IMR-90 (cell line): ENCODE measurements around the gene MAGI2. TPM values are rescaled to one million over a fixed set of nuclear protein-coding genes. Genes with fewer than 3 reads are reported as not detected.

ENCODE experiments used
- ATAC-seq: fragments of 200-7000 bp; cut with Tn5 transposase; 2 replicates; pipeline ENCODE4 v1.9.1; 2020; ENCODE audit warnings: low read depth, mild to moderate bottlenecking, moderate library complexity
- BruUV-seq: library from RNA; stranded (reverse); fragments of 400-500 nt; replicated peaks from 2 replicates; lab custom pipeline; 2021; lab: Mats Ljungman, UMichigan
- CTCF ChIA-PET: fragments of 300-600 bp; formaldehyde crosslinking; extraction: SDS; loops from one replicate; lab custom pipeline; 2021; ENCODE audit warnings: antibody characterized with exemption; lab: Yijun Ruan, JAX
- POLR2A ChIA-PET: fragments of 300-600 bp; sonication (Branson Sonifier 250); formaldehyde crosslinking; loops from one replicate; lab custom pipeline; 2022; ENCODE audit warnings: antibody characterized with exemption; ENCODE audit not compliant: unreplicated experiment; lab: Charles Lee
- DNase-seq: peaks from one replicate; pipeline ENCODE4 v3.0.0; 2013
- H2AFZ ChIP-seq: replicated peaks from 2 replicates; pipeline ENCODE3; 2013; ENCODE audit warnings: low read length, mild to moderate bottlenecking; ENCODE audit not compliant: poor library complexity
- H2AK5ac ChIP-seq: 2 replicates; pipeline ENCODE4 v1.6.1; 2013; ENCODE audit warnings: low read depth, low read length, inconsistent platforms
- H2AK9ac ChIP-seq: replicated peaks from 2 replicates; pipeline ENCODE3; 2013; ENCODE audit warnings: mild to moderate bottlenecking, low read depth, low read length, moderate library complexity; ENCODE audit not compliant: poor library complexity
- H2BK120ac ChIP-seq: 2 replicates; pipeline ENCODE4 v1.6.1; 2013; ENCODE audit warnings: low read depth, low read length, inconsistent platforms
- H2BK15ac ChIP-seq: 3 replicates; pipeline ENCODE4 v1.6.1; 2013; ENCODE audit warnings: low read depth, low read length, inconsistent platforms
- H2BK20ac ChIP-seq: 2 replicates; pipeline ENCODE4 v1.6.1; 2013; ENCODE audit warnings: low read depth, mild to moderate bottlenecking, inconsistent platforms, low read length, moderate library complexity
- H2BK5ac ChIP-seq: 2 replicates; pipeline ENCODE4 v1.6.1; 2013; ENCODE audit warnings: mild to moderate bottlenecking, low read depth, low read length, inconsistent platforms; ENCODE audit not compliant: poor library complexity, severe bottlenecking
- H3K14ac ChIP-seq: replicated peaks from 2 replicates; pipeline ENCODE4 v1.6.1; 2013; ENCODE audit warnings: low read depth, low read length, inconsistent platforms
- H3K18ac ChIP-seq: 2 replicates; pipeline ENCODE4 v1.6.1; 2013; ENCODE audit warnings: low read depth, low read length, control low read depth
- H3K23ac ChIP-seq: 2 replicates; pipeline ENCODE4 v1.6.1; 2013; ENCODE audit warnings: low read depth, low read length, inconsistent platforms
- H3K27ac ChIP-seq: 2 replicates; pipeline ENCODE4 v1.5.1; 2013; ENCODE audit warnings: mild to moderate bottlenecking, control low read depth, low read length; ENCODE audit not compliant: insufficient read depth
- H3K27me3 ChIP-seq: 2 replicates; pipeline ENCODE4 v1.6.1; 2013; ENCODE audit warnings: low read length; ENCODE audit not compliant: control insufficient read depth, insufficient read depth
- H3K36me3 ChIP-seq: 2 replicates; pipeline ENCODE4 v1.6.1; 2013; ENCODE audit warnings: low read length, mixed read lengths; ENCODE audit not compliant: control insufficient read depth, insufficient read depth
- H3K4ac ChIP-seq: 2 replicates; pipeline ENCODE4 v1.6.1; 2013; ENCODE audit warnings: low read depth, low read length, inconsistent platforms
- H3K4me1 ChIP-seq: 2 replicates; pipeline ENCODE4 v1.6.1; 2013; ENCODE audit warnings: low read length, mixed read lengths; ENCODE audit not compliant: control insufficient read depth, insufficient read depth
- H3K4me2 ChIP-seq: 2 replicates; pipeline ENCODE4 v1.6.1; 2013; ENCODE audit warnings: low read depth, mild to moderate bottlenecking, control low read depth, low read length, moderate library complexity
- H3K4me3 ChIP-seq: 2 replicates; pipeline ENCODE4 v1.5.1; 2013; ENCODE audit warnings: low read depth, mild to moderate bottlenecking, control low read depth, low read length, moderate library complexity; ENCODE audit not compliant: insufficient read depth
- H3K56ac ChIP-seq: 2 replicates; pipeline ENCODE4 v1.6.1; 2013; ENCODE audit warnings: low read length, inconsistent platforms; ENCODE audit not compliant: insufficient read depth; ENCODE audit errors: extremely low read depth
- H3K79me1 ChIP-seq, 2 experiments: 2 replicates each; pipeline ENCODE4 v1.6.1; 2013; ENCODE audit warnings: low read length in 2 of 2, inconsistent platforms in 1 of 2, low read depth in 1 of 2
- H3K9ac ChIP-seq: 2 replicates; pipeline ENCODE4 v1.6.1; 2013; ENCODE audit warnings: low read depth, low read length, control low read depth
- H3K9me1 ChIP-seq: 2 replicates; pipeline ENCODE4 v1.6.1; 2013; ENCODE audit warnings: low read length, inconsistent platforms; ENCODE audit not compliant: insufficient read depth
- H3K9me3 ChIP-seq: 2 replicates; pipeline ENCODE4 v1.6.1; 2013; ENCODE audit warnings: low read length; ENCODE audit not compliant: control insufficient read depth, insufficient read depth
- H4K20me1 ChIP-seq: 2 replicates; pipeline ENCODE4 v1.6.1; 2013; ENCODE audit warnings: low read length, inconsistent platforms; ENCODE audit not compliant: insufficient read depth
- H4K5ac ChIP-seq: 2 replicates; pipeline ENCODE4 v1.6.1; 2013; ENCODE audit warnings: mild to moderate bottlenecking, low read depth, low read length, control low read depth
- H4K8ac ChIP-seq, 2 experiments: 2 replicates each; pipeline ENCODE4 v1.6.1; 2013; ENCODE audit warnings: low read depth in 2 of 2, low read length in 2 of 2, control low read depth in 1 of 2, inconsistent platforms in 1 of 2
- H4K91ac ChIP-seq: 2 replicates; pipeline ENCODE4 v1.6.1; 2013; ENCODE audit warnings: low read depth, low read length, inconsistent platforms; ENCODE audit not compliant: insufficient read depth
- MAFK ChIP-seq: IDR thresholded peaks from 2 replicates; pipeline ENCODE4 v1.6.1; 2012; ENCODE audit warnings: low read depth, low read length, improper control_type of control experiment
- MAZ ChIP-seq: IDR thresholded peaks from 2 replicates; pipeline ENCODE4 v1.6.1; 2012; ENCODE audit warnings: low read depth, mild to moderate bottlenecking, low read length, improper control_type of control experiment, moderate library complexity, borderline replicate concordance
- dilution Hi-C: fragments of 300-500 bp; cut with HindIII; formaldehyde crosslinking; loops from one replicate; pipeline ENCODE4 v1.14.3; 2018; ENCODE audit warnings: low sequenced_read_pairs; ENCODE audit not compliant: unreplicated experiment
- in situ Hi-C: fragments of 300-500 bp; cut with MboI; formaldehyde crosslinking; loops from 3 replicates; pipeline ENCODE4 v1.14.3; 2019; ENCODE audit warnings: low sequenced_read_pairs, inconsistent platforms, mixed read lengths
- intact Hi-C: fragments of 100-400 bp; cut with micrococcal nuclease; formaldehyde crosslinking; loops from 2 replicates; pipeline ENCODE4 v1.10.0; 2022
- polyA plus RNA-seq, 3 experiments: library from polyadenylated mRNA; depleted of rRNA; stranded (reverse); fragments of >200 nt; gene quantifications; 2 replicates each; pipeline ENCODE4 v1.2.3, GENCODE V29; 2012; ENCODE audit warnings: low replicate concordance in 1 of 3
- total RNA-seq: library from RNA; depleted of rRNA; stranded (reverse); fragments of >200 nt; gene quantifications from 2 replicates; pipeline ENCODE4 v1.2.3, GENCODE V29; 2012

The MAGI2 gene
- total and polyA plus RNA-seq, 2 of the 4 experiments (the other 2 are of a cell fraction): 2.5 to 17.9 TPM

DNA sequence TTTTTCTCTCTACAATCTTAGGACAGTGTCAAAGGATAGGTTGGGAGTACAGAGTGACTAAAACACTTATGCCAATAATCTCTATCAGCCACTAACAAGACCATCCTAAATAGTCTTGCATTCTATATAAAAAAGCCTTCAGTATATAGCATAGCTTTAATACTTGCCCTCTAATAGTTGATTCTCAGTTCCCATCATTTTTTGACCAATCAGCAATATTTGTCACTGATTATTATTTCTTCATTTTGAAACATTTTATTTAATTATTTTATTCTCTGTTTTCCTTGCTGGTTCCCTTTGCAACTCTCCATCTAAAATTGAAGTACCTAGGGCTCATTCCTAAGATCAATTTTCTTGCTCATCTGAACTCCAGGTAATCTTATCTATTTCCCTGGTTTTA lies 470.0 kb downstream of the MAGI2 start:
- H4K8ac ChIP-seq: no peak overlapping the region
- H3K9ac ChIP-seq: no peak overlapping the region
- CTCF ChIA-PET: no interaction called here
- no peak overlapping the region for H2AFZ ChIP-seq
- H3K36me3 ChIP-seq: no peaks in the 10 kb centered on the region
- in situ Hi-C loops (no loop called here), intact Hi-C loops (no loop called here), dilution Hi-C loops (no loop called here)
- no peak overlapping the region for H3K4ac ChIP-seq
- no peak overlapping the region for H2BK5ac ChIP-seq
- no peak overlapping the region for H3K23ac ChIP-seq
- DNase-seq (no peak), ATAC-seq (no peak)
- no peak overlapping the region for H3K4me2 ChIP-seq
- no peak overlapping the region for H3K18ac ChIP-seq
- H3K27ac ChIP-seq: no peak overlapping the region
- POLR2A ChIA-PET: no interaction called here
- H3K27me3 ChIP-seq: no peaks in the 10 kb centered on the region
- H3K79me1 ChIP-seq: peaks cover 2 to 3% of the 10 kb centered on the region in 2 experiments; a peak in 1 of 4 replicates
- H2AK9ac ChIP-seq: no peak overlapping the region
- H2BK15ac ChIP-seq: no peak overlapping the region
- H4K20me1 ChIP-seq: no peaks in the 10 kb centered on the region
- no peak overlapping the region for H3K14ac ChIP-seq
- no peaks in the 10 kb centered on the region for H3K4me1 ChIP-seq
- TF ChIP-seq MAZ: no peak
- TF ChIP-seq MAFK: peak; percentile 73
- no peak overlapping the region for H4K5ac ChIP-seq
- H2BK20ac ChIP-seq: no peak overlapping the region
- 0 out of 2 replicates have a peak, but pooled peaks cover 1% of the 10 kb centered on the region for H3K9me3 ChIP-seq
- no peak overlapping the region for H3K4me3 ChIP-seq
- BruUV-seq: no TSS peak
- no peaks in the 10 kb centered on the region; the same call in 1 of the 2 replicates for H3K9me1 ChIP-seq
- no peak overlapping the region for H2BK120ac ChIP-seq
- H4K91ac ChIP-seq: no peak overlapping the region
- no peak overlapping the region for H2AK5ac ChIP-seq
- no peak overlapping the region for H3K56ac ChIP-seq
